Stimulated activated CD4-positive, alpha-beta T cell treated with anti-CD3 and anti-CD28 coated beads, Interleukin-12 subunit alpha, Interleukin-12 subunit beta, amount 100 ng/mL, for 48 hours (primary cell): ENCODE data around the gene SORL1-AS1.
"Not testable (repeated sequence)": the region's sequence is repeated elsewhere in the genome, so short reads cannot be mapped to it uniquely, and the experiment has no call there.

ENCODE experiments used
- DNase-seq, 3 donors: peaks; one replicate each; pipeline ENCODE4 v3.0.0-alpha.2; 2020; ENCODE audit warnings: low read depth in 2 of 3, low spot score in 1 of 3

The SORL1-AS1 gene

GRCh38 chr11:121452609-121453150, at the start of gene SORL1-AS1:
SORL1-AS1 (minus strand) TSS chr11:121452967.
- peak in 1 of 3 donors; percentile 55 for DNase-seq

DNA sequence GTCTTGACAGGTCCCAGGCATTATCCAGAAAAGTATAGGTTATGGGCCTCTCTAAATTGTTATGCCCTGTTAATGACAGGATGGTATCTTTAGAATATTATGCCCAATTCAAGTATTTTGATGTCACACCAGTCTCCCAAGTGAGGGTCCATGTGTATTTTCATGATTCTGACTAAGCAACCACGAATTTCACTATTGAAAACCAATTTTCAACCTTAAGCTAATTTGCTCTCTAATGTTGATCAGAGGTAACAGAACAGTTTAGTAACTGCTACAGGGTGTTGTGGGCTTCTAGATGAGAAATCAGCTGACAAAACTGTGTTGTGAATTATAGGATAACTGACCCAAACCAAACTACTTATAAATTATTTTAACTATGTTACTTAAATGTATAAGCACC, 48.0 kb upstream of the SORL1-AS1 start:
- no peak for DNase-seq

- DNase-seq: no peak
Observed at GRCh38 chr11:121500275-121500674, 47.5 kb upstream of the SORL1-AS1 start.

GRCh38 chr11:121499405-121499804, 46.6 kb upstream of the SORL1-AS1 start:
- DNase-seq: no peak

DNA sequence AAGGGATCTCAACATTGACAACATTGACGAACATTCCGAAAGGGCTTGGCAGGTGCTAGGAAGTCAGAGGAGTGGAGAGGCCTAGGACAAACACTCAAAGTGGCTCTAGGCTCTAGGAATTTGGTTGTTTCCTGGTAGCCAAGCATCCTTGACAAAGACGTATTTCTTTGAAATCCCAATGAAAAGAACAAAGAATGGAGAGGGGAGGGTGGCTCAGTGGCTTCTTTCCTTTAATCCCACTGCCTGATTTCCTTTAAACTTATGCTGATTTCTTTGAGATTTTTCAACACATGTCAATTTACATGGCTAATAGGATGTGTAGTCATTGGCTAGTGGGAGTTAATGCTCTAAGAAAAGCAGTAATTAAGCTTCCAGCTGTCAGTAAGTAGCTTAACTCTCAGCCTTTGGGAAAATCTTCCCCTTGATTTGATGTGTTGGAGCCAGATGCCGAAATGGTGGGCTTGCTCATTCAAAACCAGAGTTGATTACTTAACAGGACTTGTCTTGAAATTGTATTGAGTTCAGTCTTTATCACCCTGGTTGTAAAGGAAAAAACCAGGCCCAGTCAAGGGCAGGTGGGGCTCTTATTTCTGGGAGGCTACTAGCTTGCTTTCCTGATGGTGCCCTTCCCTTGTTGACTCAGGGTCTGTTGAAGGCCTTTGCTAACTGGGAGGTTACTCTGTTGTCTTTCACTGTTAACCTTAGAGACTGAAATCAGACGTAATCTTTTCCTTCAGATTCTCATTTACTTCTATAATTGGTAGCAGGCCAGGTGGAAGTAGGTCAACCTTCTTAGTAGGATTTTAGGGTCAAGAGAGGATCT, 44.6 kb upstream of the SORL1-AS1 start:
- no peak for DNase-seq

- DNase-seq: peak in 2 of 3 donors; percentile 38 to 48
Observed at GRCh38 chr11:121494355-121495099, 41.8 kb upstream of the SORL1-AS1 start.

DNA sequence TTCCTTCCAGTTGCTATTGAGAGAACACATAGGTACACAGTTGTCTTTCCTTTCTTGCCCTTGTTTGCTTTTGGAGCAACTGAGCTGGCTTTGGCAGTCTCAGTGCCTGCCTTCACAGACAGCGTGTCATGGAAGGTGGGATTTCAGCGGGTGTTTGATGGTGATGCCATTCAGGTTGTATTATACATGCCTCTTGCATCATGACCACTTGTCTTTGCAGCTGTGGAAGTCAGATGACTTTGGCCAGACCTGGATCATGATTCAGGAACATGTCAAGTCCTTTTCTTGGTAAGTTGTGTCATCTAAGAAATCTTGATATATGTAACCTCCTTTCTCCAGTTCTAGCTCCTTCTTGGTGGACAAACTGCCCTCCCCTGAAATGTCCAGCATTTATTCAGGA, 37.1 kb upstream of the SORL1-AS1 start:
- no peak for DNase-seq

DNA sequence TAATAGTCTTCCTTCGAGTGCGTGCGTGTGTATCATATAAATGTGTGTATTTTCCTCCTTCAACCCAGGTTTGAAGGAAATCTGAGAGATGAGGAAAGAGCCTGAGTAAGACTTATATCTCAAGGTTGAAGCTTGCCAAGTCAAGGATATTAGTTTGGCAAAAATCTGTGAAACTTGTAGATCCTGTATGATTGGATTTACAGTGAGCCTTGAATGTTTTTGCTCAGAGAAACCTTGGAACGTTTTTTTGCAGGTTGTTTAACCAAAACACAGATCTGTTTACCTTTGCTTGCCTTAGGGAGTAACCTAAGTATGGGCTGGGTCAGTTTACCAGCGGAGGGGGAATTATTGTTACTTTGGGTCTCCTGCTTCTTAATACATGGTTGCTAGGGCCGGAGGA, 35.9 kb upstream of the SORL1-AS1 start:
- no peak for DNase-seq

GRCh38 chr11:121488170-121488569, 35.4 kb upstream of the SORL1-AS1 start:
- no peak for DNase-seq

DNA sequence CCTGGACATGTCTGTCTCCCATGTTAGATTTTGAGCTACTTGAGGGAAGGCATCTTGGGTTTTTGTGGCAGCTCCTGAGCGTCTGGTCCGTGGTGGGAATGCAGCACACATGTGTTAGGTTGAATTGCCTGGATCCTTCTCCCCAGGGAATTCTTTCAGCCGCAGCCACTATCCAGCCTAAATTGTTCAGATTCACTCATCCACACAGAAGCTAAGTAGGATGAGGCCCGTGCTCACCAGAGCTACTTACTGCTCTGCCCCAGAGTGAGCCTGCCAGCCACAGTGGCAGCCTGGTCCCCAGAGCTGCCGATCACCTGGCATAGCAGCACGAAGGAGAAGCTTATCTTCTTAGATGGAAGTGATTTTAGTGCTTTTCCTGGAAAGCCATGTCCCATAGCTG, 34.4 kb upstream of the SORL1-AS1 start:
- no peak for DNase-seq

GRCh38 chr11:121486054-121486453, 33.3 kb upstream of the SORL1-AS1 start:
- no peak for DNase-seq

DNA sequence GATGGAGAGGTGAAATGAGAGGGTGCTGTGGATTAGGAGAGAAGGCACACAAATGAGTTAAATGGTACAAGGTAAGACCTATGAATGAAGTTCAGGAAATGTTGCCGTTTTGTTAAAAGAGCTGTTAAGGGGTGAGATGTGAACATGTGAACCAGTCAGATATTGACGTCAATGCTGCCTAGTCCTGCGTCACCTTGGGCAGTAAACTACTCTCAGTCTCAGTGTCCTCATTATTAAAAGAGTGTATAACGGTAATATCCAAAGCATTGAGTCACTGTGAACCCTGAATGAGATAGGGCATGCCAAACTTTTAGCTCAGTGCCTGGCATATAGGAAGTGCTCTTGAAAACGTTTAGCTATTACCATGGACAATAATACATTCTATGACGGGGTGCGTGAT, 32.4 kb upstream of the SORL1-AS1 start:
- no peak for DNase-seq

DNA sequence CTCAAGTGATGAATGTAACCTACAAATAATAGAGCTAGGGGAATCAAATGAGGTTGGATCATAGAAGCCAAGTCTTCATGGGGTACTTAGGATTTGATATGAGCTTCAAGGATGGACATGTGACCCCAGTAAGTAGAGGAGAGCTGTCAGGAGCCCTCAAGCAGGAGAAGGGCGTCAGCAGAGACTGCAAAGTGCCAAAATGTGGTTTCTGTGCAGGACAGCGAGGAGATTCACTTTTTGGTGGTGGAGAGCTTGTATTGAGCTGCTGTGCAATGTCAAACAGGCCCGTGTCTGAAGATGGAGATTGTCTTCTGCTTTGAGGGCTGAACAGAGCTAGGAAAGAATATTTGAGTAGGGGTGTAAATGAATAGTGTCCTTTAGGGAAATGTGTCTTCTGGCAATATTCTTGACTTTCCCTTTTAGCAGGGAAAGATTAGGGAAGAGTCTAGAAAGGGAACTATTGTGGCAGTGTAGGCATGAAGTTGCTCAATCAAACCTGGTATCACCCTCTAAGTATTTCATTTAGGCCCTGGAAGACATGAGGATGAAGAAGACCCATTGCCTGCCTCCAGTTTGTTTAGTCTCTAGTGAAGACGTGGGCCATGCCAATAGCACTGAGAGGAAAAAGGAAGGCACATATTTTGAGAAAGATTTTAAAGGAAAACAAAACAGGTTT, 31.2 kb upstream of the SORL1-AS1 start:
- DNase-seq: no peak

DNA sequence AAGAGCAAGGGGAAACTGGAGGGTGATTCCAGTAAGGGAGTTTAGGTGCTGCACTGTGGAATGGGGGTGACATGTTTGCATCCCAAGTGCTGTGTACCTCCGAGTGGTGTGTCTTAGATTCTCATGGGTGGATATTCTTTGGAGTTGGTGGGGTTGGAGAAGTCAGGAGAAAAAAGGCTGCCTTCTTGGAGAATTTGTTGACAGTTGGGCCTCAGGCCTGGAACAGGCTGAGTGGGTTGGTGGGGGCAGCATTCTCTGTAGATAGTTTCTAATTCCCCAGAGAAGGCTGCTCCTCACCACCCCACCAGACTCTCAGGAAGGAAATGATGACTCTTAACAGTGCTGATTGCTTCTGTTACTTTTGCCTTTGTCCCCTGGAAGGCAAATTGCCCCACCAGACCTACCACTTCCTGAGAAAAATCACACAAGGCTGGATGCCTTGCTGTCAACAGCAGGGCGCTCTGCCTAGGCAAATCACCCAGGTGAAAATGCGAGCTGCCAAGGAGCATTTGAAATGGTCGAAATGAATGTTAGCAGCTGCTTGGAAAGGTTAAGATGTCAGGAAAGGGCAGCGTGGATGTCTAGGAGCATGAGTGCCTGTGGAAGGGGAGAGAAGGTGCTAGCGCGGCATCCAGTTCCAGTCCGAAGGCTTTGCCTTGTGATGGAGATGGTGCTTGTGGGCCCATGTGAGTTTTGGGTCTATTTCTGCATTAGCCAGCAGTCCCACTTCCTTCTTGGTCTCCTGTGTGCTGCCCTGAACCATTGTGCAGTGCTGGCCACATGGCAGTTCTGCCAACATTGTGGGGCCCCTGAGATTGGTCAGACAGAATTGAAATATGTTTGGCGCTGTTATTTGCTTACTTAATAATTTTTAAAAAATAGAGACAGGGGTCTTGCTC, 29.7 kb upstream of the SORL1-AS1 start:
- DNase-seq: no peak

- DNase-seq: not testable (repeated sequence)
Observed at GRCh38 chr11:121481484-121482230, 28.9 kb upstream of the SORL1-AS1 start.

DNA sequence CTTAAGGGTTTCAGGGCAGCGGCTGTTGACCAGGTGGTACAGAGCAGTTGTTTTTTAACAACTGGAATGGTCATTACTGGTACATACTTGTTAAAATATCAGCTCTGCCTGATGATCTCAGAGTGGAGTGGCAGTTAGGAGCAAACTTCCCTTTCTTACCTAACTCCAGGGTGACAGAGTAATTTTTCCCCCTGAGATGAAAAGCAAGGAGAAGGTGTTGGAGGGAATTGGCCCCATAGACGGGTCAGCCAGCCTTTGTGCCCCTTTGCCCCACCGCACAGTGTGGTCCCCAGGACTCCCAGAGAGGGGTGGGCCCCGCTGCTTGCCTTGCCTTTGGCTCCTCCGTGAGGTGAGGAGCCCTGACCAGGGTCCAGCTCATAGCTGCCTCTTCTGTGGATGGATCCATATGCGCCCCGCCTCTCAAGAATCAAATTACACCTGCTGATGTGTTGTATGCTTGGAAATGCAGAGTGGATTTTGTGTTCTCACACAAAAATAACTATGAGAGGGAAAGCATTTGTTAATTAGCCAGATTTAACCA, 27.0 kb upstream of the SORL1-AS1 start:
- no peak for DNase-seq

DNA sequence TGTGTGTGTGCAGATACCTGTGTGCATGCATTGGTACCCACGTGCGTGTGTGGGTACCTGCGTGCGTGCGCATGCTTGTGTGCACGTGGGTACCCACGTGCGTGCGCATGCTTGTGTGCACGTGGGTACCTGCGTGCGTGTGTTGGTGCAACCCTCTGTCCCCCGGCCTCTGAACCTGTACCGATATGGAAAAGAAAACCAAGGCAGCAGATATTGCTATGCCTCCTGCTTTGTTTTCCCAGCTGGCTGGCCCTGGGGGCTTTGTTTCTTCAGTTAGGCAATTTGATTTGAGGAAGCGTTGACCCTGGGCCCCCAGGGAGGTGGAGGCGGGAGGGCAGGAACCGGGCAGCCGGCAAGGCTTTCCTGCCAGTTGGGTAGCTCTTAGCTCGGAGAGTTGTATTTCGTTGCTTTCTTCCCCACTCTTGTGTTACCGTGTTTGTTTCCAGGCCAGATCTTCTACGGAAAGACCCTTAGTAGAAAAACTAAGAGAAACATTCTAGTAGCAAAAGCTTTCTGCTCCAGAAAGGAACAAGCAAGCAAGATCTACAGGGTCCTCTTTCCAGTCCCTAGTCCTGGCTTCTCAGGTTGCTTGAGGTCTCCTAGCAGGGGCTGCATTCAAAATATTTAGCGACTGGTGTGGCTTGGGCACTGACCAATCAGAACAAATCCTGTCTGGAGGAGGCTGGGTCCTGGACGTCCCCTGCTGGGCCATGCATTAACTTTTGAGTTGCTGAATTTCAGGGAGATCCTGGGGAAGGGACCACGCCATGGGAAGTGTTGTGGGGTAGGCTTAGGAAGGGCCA, 26.3 kb upstream of the SORL1-AS1 start:
- no peak for DNase-seq

DNA sequence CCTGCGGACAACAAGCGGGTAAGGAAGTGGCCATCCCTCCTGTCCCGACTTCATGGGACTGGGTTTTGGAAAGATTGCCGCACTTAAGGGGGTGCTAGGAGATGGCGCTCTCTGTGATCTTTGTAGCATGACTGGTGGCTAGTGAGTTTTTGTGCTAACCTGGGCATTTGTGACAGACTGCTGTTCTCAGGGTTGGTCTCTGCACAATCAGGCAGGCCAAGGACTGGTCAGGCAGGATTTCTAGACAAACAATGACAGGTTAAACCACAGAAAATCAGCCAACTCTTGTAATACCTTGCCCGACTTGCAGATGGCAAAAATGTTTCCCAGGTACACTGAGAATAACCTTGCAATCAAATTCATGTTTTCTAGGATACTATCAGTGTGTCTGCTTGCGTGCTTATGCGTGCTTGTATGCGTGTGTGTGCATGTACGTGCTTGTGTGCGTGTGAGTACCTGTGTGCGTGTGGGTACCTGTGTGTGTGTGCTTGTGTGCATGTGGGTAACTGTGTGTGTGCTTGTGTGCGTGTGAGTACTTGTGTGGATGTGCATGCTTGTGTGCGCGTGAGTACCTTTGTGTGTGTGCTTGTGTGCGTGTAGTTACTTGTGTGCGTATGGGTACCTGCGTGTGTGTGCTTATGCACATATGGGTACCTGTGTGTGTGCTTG, 25.6 kb upstream of the SORL1-AS1 start:
- DNase-seq: no peak
